ENCODE measurements around the gene AGXT.

DNA sequence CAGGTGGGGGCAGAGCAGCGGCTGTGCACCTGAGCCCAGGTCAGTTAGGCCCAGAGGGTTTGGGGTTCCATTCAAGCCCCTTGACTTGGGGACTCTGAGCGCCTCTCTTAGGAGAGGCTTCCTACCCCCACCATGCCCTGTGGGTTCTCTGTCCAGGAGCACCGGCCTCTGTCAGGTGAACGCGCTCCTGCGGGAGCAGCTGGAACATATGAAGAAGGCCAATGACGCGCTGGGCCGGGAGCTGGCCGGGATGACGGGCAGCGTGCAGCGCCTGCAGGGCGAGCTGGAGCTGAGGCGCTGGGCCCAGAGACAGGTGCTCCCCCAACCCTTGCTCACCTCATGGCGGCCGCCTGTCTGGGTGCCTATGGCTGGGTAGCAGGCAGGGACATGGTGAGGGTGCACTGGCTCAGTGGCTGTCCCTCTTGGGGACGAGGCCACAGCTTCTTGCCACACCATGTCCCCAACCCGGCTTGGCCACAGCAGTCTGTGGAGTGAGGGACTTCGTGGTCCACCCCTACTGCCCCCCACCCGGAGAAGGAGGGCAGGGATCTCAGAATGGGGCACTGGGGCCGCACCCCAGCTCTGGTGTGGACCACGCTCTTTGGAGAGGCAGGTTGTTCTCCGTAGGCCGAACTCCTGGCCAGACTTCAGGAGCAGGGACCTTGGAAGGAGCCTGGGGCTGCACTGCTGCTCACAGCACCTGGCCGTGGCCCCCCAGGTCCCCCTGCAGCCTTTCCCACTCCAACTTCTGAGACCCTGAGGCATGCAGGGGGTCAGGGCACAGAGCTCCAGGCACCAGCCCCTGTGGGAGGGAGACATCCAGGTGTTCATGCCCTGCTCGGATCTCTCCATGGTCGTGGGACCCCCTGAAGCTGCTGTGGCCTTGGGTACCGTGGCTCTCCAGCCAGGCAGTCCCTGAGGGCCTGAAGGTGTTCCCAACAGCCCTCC lies 57.2 kb downstream of the AGXT start:
- TF ChIP-seq EP300 (IDR thresholded peaks at IDR 0.05): no peak
- TF ChIP-seq, protein P1, sequence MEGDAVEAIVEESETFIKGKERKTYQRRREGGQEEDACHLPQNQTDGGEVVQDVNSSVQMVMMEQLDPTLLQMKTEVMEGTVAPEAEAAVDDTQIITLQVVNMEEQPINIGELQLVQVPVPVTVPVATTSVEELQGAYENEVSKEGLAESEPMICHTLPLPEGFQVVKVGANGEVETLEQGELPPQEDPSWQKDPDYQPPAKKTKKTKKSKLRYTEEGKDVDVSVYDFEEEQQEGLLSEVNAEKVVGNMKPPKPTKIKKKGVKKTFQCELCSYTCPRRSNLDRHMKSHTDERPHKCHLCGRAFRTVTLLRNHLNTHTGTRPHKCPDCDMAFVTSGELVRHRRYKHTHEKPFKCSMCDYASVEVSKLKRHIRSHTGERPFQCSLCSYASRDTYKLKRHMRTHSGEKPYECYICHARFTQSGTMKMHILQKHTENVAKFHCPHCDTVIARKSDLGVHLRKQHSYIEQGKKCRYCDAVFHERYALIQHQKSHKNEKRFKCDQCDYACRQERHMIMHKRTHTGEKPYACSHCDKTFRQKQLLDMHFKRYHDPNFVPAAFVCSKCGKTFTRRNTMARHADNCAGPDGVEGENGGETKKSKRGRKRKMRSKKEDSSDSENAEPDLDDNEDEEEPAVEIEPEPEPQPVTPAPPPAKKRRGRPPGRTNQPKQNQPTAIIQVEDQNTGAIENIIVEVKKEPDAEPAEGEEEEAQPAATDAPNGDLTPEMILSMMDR (IDR thresholded peaks at IDR 0.05): no peak
